ENCODE data around the gene POLR2A.
A peak's percentile ranks its signal among the peaks of the same experiment; 100 is the strongest.
"Not testable (repeated sequence)": the region's sequence is repeated elsewhere in the genome, so short reads cannot be mapped to it uniquely, and the experiment has no call there.

The POLR2A gene

GRCh38 chr17:7479213-7480088, 4.7 kb upstream of the POLR2A start, which contains the start of gene ZBTB4:
TSS of gene ZBTB4 (minus strand) at chr17:7479631. CDS start at chr17:7466801, 12,830 bp downstream.
- peak; percentile 74 for DNase-seq (ENCODE audit: low spot score)

GRCh38 chr17:7480089-7480384, 4.1 kb upstream of the POLR2A start:
- DNase-seq (ENCODE audit: low spot score), result no peak

GRCh38 chr17:7481275-7481674, 2.9 kb upstream of the POLR2A start, which contains the start of gene SLC35G6:
TSS of gene SLC35G6 (plus strand) at chr17:7481446. CDS start at chr17:7481517, 71 bp downstream.
- DNase-seq (ENCODE audit: low spot score), result not testable (repeated sequence)

GRCh38 chr17:7481842-7482741, 2.1 kb upstream of the POLR2A start:
- not testable (repeated sequence) for DNase-seq (ENCODE audit: low spot score)

GRCh38 chr17:7482742-7483088, 1.5 kb upstream of the POLR2A start:
- DNase-seq (ENCODE audit: low spot score), result not testable (repeated sequence)

GRCh38 chr17:7483255-7484066, 705 bp upstream of the POLR2A start:
- peak; percentile 91 for DNase-seq (ENCODE audit: low spot score)

GRCh38 chr17:7484919-7485377, 782 bp downstream of the POLR2A start:
- DNase-seq (ENCODE audit: low spot score), result no peak

GRCh38 chr17:7486181-7486580, 2.0 kb downstream of the POLR2A start:
- DNase-seq (ENCODE audit: low spot score), result no peak

- DNase-seq (ENCODE audit: low spot score), result no peak
Measured at GRCh38 chr17:7490144-7490543, 6.0 kb downstream of the POLR2A start.

- DNase-seq (ENCODE audit: low spot score), result no peak
Measured at GRCh38 chr17:7491583-7491982, 7.4 kb downstream of the POLR2A start.

- no peak for DNase-seq (ENCODE audit: low spot score)
Measured at GRCh38 chr17:7493941-7494340, 9.8 kb downstream of the POLR2A start.

- no peak for DNase-seq (ENCODE audit: low spot score)
Measured at GRCh38 chr17:7495906-7496434, 11.8 kb downstream of the POLR2A start.

- no peak for DNase-seq (ENCODE audit: low spot score)
Measured at GRCh38 chr17:7496470-7497183, 12.5 kb downstream of the POLR2A start.

- DNase-seq (ENCODE audit: low spot score), result no peak
Measured at GRCh38 chr17:7497228-7497627, 13.1 kb downstream of the POLR2A start.

GRCh38 chr17:7497636-7498035, 13.5 kb downstream of the POLR2A start:
- DNase-seq (ENCODE audit: low spot score), result no peak

GRCh38 chr17:7499161-7499560, 15.0 kb downstream of the POLR2A start:
- no peak for DNase-seq (ENCODE audit: low spot score)

GRCh38 chr17:7501729-7502128, 17.6 kb downstream of the POLR2A start:
- DNase-seq (ENCODE audit: low spot score), result no peak

GRCh38 chr17:7502171-7502847, 18.1 kb downstream of the POLR2A start:
- no peak for DNase-seq (ENCODE audit: low spot score)

- no peak for DNase-seq (ENCODE audit: low spot score)
Measured at GRCh38 chr17:7502987-7503386, 18.8 kb downstream of the POLR2A start.

GRCh38 chr17:7503521-7503920, 19.4 kb downstream of the POLR2A start:
- no peak for DNase-seq (ENCODE audit: low spot score)

Measured in germinal center (tissue), 1 donor.